Measurements from ENCODE around the gene AREL1. TPM values are rescaled to one million over a fixed set of nuclear protein-coding genes. Genes with fewer than 3 reads are reported as not detected.

AREL1 gene
- total RNA-seq, 1 donor from 2014 or later: 16.6 TPM

- TF ChIP-seq CTCF (IDR thresholded peaks at IDR 0.05; ENCODE audit: insufficient read depth, low read length, severe bottlenecking): no peak
- no peaks in the 10 kb centered on the region for H3K36me3 ChIP-seq (ENCODE audit: control insufficient read depth, insufficient read depth, low read length)
- H3K27me3 ChIP-seq (ENCODE audit: control insufficient read depth, insufficient read depth, low read length): no peaks in the 10 kb centered on the region
- FAIRE-seq (no peak), DNase-seq (ENCODE audit: low read depth) (no peak)
- H3K4me3 ChIP-seq (ENCODE audit: low read depth, low read length): no peak overlapping the region
These were observed 73.9 kb downstream of the AREL1 start for GRCh38 chr14:74638966-74639365.

- H3K36me3 ChIP-seq (ENCODE audit: control insufficient read depth, insufficient read depth, low read length): no peaks in the 10 kb centered on the region
- FAIRE-seq (peak; percentile 60), DNase-seq (ENCODE audit: low read depth) (no peak)
- H3K27me3 ChIP-seq (ENCODE audit: control insufficient read depth, insufficient read depth, low read length): no peaks in the 10 kb centered on the region
- H3K4me3 ChIP-seq (ENCODE audit: low read depth, low read length): no peak overlapping the region
- no peak for TF ChIP-seq CTCF (IDR thresholded peaks at IDR 0.05; ENCODE audit: insufficient read depth, low read length, severe bottlenecking)
These were observed 74.8 kb downstream of the AREL1 start for GRCh38 chr14:74638066-74638465.

- FAIRE-seq (no peak), DNase-seq (ENCODE audit: low read depth) (no peak)
- H3K36me3 ChIP-seq (ENCODE audit: control insufficient read depth, insufficient read depth, low read length): no peaks in the 10 kb centered on the region
- TF ChIP-seq CTCF (IDR thresholded peaks at IDR 0.05; ENCODE audit: insufficient read depth, low read length, severe bottlenecking): no peak
- no peaks in the 10 kb centered on the region for H3K27me3 ChIP-seq (ENCODE audit: control insufficient read depth, insufficient read depth, low read length)
- no peak overlapping the region for H3K4me3 ChIP-seq (ENCODE audit: low read depth, low read length)
These were observed 75.7 kb downstream of the AREL1 start for GRCh38 chr14:74637178-74637550.

- Histone ChIP-seq H3K4me3 (ENCODE audit: low read depth, low read length) (no peak overlapping the region), H3K27me3 (ENCODE audit: control insufficient read depth, insufficient read depth, low read length) (no peaks in the 10 kb centered on the region), H3K36me3 (ENCODE audit: control insufficient read depth, insufficient read depth, low read length) (no peaks in the 10 kb centered on the region)
- DNase-seq (ENCODE audit: low read depth) (peak; percentile 61), FAIRE-seq (no peak)
- TF ChIP-seq CTCF (IDR thresholded peaks at IDR 0.05; ENCODE audit: insufficient read depth, low read length, severe bottlenecking): no peak
These were observed 76.3 kb downstream of the AREL1 start for GRCh38 chr14:74636424-74637177.

GRCh38 chr14:74635847-74636246 is 77.0 kb downstream of the AREL1 start:
- Histone ChIP-seq H3K27me3 (ENCODE audit: control insufficient read depth, insufficient read depth, low read length) (no peaks in the 10 kb centered on the region), H3K36me3 (ENCODE audit: control insufficient read depth, insufficient read depth, low read length) (no peaks in the 10 kb centered on the region), H3K4me3 (ENCODE audit: low read depth, low read length) (no peak overlapping the region)
- TF ChIP-seq CTCF (IDR thresholded peaks at IDR 0.05; ENCODE audit: insufficient read depth, low read length, severe bottlenecking): no peak
- DNase-seq (ENCODE audit: low read depth): no peak
- FAIRE-seq: no peak

- peak; percentile 70 for FAIRE-seq
- no peaks in the 10 kb centered on the region for H3K27me3 ChIP-seq (ENCODE audit: control insufficient read depth, insufficient read depth, low read length)
- no peak for TF ChIP-seq CTCF (IDR thresholded peaks at IDR 0.05; ENCODE audit: insufficient read depth, low read length, severe bottlenecking)
These were observed 77.9 kb downstream of the AREL1 start for GRCh38 chr14:74634964-74635363.

More at GRCh38 chr14:74634964-74635363, 77.9 kb downstream of the AREL1 start:
- H3K4me3 ChIP-seq (ENCODE audit: low read depth, low read length): no peak overlapping the region
- no peak for DNase-seq (ENCODE audit: low read depth)
- no peaks in the 10 kb centered on the region for H3K36me3 ChIP-seq (ENCODE audit: control insufficient read depth, insufficient read depth, low read length)

All from bronchial epithelial cell (primary cell).